DMS79 treated with DMSO at 0.1 percent for 48 hours (cell line): Measurements from ENCODE around the gene MEGF6.
A peak's percentile ranks its signal among the peaks of the same experiment; 100 is the strongest.

Experiments
- DNase-seq: peaks from one replicate; lab custom pipeline; 2025; lab: John Stamatoyannopoulos, UW

MEGF6 gene

DNA sequence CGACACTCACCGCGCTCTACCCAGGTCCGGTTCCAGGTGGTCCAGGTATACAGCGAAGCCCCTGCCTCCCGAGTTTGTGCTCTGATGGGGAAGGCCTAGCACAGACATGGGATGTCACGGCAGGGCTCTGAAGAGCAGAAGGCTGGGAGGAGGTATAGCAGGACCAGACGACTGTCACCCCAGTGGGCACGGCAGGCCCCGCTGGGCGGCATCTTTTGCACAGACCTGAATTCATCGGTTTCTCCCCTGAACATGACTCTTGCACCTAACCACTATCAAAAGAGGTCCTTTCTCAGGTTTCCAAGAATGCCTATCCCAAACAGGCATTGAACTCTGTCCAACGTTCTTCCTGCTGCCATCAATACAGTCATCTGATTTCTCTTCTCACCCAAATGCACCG is 126.3 kb downstream of the MEGF6 start:
- DNase-seq = no peak

GRCh38 chr1:3483801-3484444 is 127.4 kb downstream of the MEGF6 start:
- DNase-seq = no peak

- DNase-seq = no peak
Measured at GRCh38 chr1:3483380-3483779, 127.9 kb downstream of the MEGF6 start.

DNA sequence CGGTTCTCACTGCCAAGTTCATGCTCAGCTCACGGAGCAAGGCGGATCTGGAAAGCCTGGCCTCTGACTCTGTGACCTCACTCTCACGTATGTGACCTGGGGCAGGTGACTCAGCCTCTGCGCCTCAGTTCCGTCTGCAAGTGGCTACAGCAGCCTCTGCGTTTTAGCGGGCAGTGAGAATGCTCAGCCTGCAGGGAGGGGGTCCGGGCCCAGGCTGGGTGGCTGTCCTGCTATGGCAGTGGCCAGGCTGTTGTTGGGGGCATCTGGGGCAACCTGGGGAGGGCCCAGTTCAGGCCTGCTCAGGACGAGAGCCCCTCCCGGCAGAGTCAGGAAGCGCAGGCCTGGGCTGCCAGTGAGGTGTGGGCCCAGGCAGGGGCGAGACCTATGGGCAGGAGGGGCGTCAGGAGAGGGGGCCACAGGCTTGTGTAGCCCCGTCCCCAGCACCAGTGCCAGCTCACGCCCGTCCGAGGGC is 128.9 kb downstream of the MEGF6 start:
- DNase-seq = no peak

DNA sequence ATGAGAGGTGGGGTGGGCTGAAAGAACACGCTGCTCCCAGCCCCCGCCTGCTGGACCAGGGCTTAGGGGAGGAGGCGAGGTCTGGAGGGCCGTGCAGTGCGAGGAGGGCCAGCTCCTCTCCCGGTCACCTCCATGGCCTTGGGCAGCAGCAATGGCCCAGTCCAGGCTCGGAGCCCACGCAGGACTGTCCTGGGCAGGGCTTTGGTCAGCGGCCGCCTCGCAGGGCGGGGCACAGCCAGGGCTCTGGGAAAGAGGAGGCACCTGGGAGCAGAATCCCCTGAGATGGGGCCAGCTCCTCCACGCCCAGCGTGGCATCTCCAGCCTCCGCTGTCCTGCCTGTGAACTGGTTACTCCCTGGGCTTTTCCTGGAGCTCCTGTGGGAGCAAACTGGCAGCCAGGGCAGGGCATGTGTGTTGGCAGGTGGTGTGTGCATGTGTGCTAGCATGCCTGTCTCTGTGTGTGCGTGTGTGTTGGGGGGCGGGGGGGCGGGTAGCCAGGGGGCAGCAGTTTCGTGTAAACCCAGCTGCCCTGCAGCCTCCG is 129.4 kb downstream of the MEGF6 start:
- no peak for DNase-seq

GRCh38 chr1:3481046-3481445 is 130.3 kb downstream of the MEGF6 start:
- no peak for DNase-seq

GRCh38 chr1:3480369-3480719 is 131.0 kb downstream of the MEGF6 start:
- no peak for DNase-seq

- DNase-seq = no peak
Measured at GRCh38 chr1:3479511-3480368, 131.6 kb downstream of the MEGF6 start.

- no peak for DNase-seq
Measured at GRCh38 chr1:3478187-3478586, 133.1 kb downstream of the MEGF6 start.

GRCh38 chr1:3477241-3477995 is 133.9 kb downstream of the MEGF6 start:
- no peak for DNase-seq

DNA sequence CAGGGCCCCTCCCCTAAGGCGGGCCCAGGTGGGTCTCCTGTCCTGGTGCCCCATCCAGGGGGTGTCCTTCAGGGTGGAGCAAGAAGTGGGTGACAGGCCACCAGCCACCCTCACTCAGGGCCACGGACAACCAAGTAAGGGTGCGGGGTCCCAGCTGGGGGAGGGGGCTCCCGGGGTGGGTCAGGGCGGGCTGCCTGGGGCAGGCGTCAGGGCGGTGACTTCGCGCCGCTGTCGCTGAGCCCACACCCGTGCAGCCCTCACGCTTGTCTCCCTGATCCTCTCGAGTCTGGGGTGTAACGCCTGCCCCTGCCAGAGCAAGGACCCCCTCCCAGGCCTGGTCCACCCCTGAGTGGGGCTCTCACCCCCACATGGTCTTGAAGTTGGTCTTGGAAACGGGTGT is 134.6 kb downstream of the MEGF6 start:
- no peak for DNase-seq

GRCh38 chr1:3475839-3476573 is 135.3 kb downstream of the MEGF6 start:
- no peak for DNase-seq

GRCh38 chr1:3474421-3474820 is 136.9 kb downstream of the MEGF6 start:
- DNase-seq = no peak

- DNase-seq = no peak
Measured at GRCh38 chr1:3474016-3474415, 137.3 kb downstream of the MEGF6 start.

- DNase-seq = peak; percentile 20
Measured at GRCh38 chr1:3473381-3473844, 137.9 kb downstream of the MEGF6 start.

DNA sequence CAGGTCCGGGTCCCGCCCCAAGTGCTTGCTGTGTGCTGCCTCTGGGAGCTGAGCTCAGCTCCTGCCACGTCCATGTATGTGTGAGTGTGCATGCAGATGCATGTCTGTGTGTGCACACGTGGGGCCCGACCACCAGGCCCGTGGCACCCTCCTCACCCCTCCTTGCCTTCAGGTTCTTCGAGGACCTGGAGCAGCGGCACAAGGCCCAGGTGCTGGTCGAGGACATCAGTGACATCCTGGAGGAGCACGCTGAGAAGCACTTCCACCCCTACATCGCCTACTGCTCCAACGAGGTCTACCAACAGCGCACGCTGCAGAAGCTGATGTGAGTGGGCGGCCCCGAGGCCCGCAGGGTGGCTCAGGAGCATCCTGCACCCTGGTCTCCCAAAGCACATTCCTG is 138.4 kb downstream of the MEGF6 start:
- no peak for DNase-seq

- no peak for DNase-seq
Measured at GRCh38 chr1:3472088-3472850, 139.0 kb downstream of the MEGF6 start.

DNA sequence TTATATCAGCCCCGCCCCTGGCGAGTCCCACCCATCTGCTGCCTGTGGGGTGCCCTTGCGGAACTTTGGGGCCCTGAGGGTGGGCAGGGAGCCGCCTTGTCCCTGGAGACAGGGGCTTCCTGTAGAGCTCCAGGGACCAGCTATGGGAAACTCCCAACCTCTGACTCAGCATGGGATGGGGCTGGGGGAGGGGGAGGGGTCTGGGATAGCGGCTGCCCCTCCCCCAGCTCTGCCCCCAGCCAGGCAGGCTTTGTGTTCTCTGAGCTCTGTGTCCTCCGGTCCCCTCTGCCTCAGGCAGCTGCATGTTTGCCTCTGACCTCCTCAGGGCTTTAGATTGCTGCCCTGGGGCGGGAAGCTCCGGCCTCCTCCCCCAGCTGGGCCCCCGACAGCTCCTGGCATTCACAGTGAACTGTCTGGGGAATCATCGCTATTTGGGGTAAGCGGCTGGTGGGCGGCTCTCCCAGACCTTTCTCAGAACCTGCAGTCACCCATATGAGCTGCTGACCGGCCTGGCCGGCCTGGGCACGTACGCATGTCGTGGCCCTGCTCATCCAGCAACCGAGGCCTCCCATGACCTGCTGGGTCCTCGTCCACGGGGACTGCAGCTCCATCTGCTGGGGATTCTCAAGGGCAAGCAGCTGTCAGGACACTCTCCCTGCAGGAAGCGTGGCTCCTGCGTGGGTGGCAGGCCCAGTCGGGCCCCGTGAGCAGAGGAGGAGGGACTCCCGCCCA is 139.8 kb downstream of the MEGF6 start:
- DNase-seq = no peak

DNA sequence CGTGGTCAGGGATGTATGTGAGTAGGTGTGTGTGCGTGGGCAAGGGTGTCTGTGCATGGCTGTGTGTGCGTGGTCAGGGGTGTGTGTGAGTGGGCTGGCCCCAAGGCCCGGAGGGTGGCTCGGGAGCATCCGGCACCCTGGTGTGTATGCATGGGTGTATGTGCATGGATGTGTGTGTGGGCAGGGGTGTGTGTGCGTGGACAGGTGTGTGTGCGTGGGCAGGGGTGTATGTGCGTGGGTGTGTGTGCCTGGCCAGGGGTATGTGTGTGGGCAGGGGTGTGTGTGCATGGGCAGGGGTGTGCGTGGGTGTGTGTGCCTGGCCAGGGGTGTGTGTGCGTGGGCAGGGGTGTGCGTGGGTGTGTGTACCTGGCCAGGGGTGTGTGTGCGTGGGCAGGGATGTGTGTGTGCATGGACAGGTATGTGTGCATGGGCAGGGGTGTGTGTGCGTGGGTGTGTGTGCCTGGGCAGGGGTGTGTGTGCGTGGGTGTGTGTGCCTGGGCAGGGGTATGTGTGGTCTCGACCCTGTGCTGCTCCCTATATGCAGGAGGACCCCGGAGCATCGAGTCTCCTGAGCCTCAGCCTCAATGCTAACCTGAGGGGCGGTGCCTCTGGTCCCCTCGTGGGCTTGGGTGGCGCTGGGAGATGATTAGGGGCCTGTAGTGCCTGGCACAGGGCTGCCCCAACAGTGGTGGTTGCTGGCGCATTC is 140.5 kb downstream of the MEGF6 start:
- DNase-seq = no peak
